ENCODE data around the gene UBE4B. TPM values are rescaled to one million over a fixed set of nuclear protein-coding genes. Genes with fewer than 3 reads are reported as not detected.
"Not testable (repeated sequence)": the region's sequence is repeated elsewhere in the genome, so short reads cannot be mapped to it uniquely, and the experiment has no call there.

The UBE4B gene
- polyA plus RNA-seq = 9.0 TPM

GRCh38 chr1:10032590-10033358 lies at the start of gene UBE4B:
TSS of gene UBE4B (plus strand) at chr1:10032958. CDS start at chr1:10033671, 713 bp downstream.
- peak within 1 kb of the TSS; percentile 89 to 98 (median 96) for H3K27ac Mint-ChIP-seq
- H3K9me3 Mint-ChIP-seq = no peaks in the 10 kb centered on the region
- H3K27me3 Mint-ChIP-seq = no peaks in the 10 kb centered on the region
- peak within 1 kb of the TSS; percentile 95 to 99 (median 97) for H3K4me3 Mint-ChIP-seq
- peaks cover 17 to 23% (median 20%) of the 10 kb centered on the region in 3 donors for H3K4me1 Mint-ChIP-seq
- H3K36me3 Mint-ChIP-seq = peaks cover 2% of the 10 kb centered on the region

DNA sequence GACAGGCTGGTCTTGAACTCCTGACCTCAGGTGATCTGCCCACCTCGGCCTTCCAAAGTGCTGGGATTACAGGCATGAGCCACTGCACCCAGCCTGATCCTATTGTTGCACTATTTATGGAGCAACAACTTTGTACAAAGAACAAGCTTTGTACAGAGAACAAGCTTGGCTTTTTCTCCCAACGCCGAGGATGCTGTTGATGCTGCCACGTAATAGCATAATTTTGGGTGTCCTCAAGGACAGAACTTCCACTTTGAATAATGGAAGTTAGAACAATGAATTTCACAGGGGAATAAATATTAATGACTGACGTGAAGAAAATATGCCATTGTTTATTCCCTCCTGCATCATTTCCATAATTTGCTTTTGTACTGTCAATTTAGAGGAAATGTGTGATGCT lies 48.5 kb upstream of the UBE4B start:
- no peaks in the 10 kb centered on the region for H3K27me3 Mint-ChIP-seq
- peaks cover 6% of the 10 kb centered on the region for H3K36me3 Mint-ChIP-seq
- no peak overlapping the region for H3K4me3 Mint-ChIP-seq
- H3K27ac Mint-ChIP-seq = no peak overlapping the region
- H3K9me3 Mint-ChIP-seq = no peaks in the 10 kb centered on the region
- peaks cover 0 to 2% (median 0%) of the 10 kb centered on the region in 3 donors for H3K4me1 Mint-ChIP-seq

GRCh38 chr1:9985001-9985400 lies 47.8 kb upstream of the UBE4B start:
- Mint-ChIP-seq H3K4me3 (no peak overlapping the region), H3K27me3 (no peaks in the 10 kb centered on the region), H3K4me1 (peaks cover 0 to 2% (median 0%) of the 10 kb centered on the region in 3 donors), H3K9me3 (no peaks in the 10 kb centered on the region), H3K27ac (no peak overlapping the region), H3K36me3 (peaks cover 6% of the 10 kb centered on the region)

DNA sequence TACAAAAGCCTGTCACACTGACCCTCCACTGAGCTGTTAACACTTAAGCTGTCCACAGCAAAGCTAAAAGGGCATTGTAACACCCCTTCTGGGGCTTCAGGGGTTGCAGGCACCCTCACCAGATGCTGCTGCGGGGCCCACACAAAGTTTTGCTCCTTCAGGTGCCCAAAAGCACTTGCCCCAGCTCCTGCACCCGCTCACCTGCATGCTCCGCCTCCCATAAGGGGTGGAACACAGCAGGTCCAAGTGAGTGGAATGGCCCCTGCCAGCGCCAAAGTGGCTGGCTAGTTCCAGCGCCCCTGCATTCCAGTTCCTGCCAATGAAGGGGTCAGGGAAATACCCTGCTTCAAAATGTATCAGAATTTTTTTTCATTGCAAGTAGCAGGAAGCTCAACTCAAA lies 43.0 kb upstream of the UBE4B start:
- Mint-ChIP-seq H3K36me3 (no peaks in the 10 kb centered on the region), H3K27ac (no peak overlapping the region), H3K9me3 (no peaks in the 10 kb centered on the region), H3K4me1 (peaks cover 2 to 5% (median 3%) of the 10 kb centered on the region in 3 donors), H3K4me3 (peak overlapping the region in 1 of 4 donors; percentile 13), H3K27me3 (no peaks in the 10 kb centered on the region)

DNA sequence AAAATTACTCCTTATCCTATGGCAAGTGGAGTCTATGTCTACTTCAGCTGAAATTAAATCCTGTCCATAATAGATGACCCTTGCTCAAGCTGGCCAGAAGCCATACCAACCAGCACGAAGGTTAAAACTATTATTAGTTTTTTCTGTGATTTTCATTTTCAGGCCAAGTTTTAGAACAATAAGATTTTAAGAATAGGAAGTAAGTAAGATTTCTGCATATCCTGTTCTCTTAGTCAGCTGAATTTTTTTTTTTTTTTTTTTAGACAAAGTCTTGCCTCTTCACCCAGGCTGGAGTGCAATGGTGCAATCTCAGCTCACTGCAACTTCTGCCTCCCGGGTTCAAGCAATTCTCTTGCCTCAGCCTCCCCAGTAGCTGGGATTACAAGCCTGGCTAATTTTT lies 41.8 kb upstream of the UBE4B start:
- H3K4me1 Mint-ChIP-seq = peaks cover 2 to 5% (median 3%) of the 10 kb centered on the region in 3 donors
- H3K27me3 Mint-ChIP-seq = peaks cover 2% of the 10 kb centered on the region
- no peaks in the 10 kb centered on the region for H3K36me3 Mint-ChIP-seq
- peak overlapping the region in 1 of 3 donors; percentile 74 for H3K27ac Mint-ChIP-seq
- H3K4me3 Mint-ChIP-seq = no peak overlapping the region
- no peaks in the 10 kb centered on the region for H3K9me3 Mint-ChIP-seq

- Mint-ChIP-seq H3K36me3 (no peaks in the 10 kb centered on the region), H3K9me3 (peaks cover 0 to under 1% (median 0%) of the 10 kb centered on the region in 3 donors), H3K27me3 (peaks cover 9% of the 10 kb centered on the region), H3K4me3 (no peak overlapping the region), H3K27ac (no peak overlapping the region), H3K4me1 (peaks cover 2 to 11% (median 7%) of the 10 kb centered on the region in 3 donors)
Observed at GRCh38 chr1:9992910-9993309, 39.8 kb upstream of the UBE4B start.

- Mint-ChIP-seq H3K4me1 (peaks cover 3 to 11% (median 7%) of the 10 kb centered on the region in 3 donors), H3K4me3 (no peak overlapping the region), H3K9me3 (peaks cover 0 to 3% (median 0%) of the 10 kb centered on the region in 3 donors), H3K27me3 (peaks cover 15% of the 10 kb centered on the region), H3K27ac (no peak overlapping the region), H3K36me3 (no peaks in the 10 kb centered on the region)
Observed at GRCh38 chr1:9993561-9994075, 39.1 kb upstream of the UBE4B start.

GRCh38 chr1:9996624-9997582 lies 35.9 kb upstream of the UBE4B start, which contains the start of gene RBP7:
TSS of gene RBP7 (plus strand) at chr1:9997228. CDS start at chr1:9997259, 31 bp downstream.
- peak within 1 kb of the TSS in 1 of 3 donors; percentile 57 for H3K27ac Mint-ChIP-seq
- peaks cover 3 to 7% (median 4%) of the 10 kb centered on the region in 3 donors for H3K4me1 Mint-ChIP-seq
- H3K9me3 Mint-ChIP-seq = peaks cover 0 to 8% (median 4%) of the 10 kb centered on the region in 3 donors
- peaks cover 19% of the 10 kb centered on the region for H3K27me3 Mint-ChIP-seq
- no peaks in the 10 kb centered on the region for H3K36me3 Mint-ChIP-seq
- peak within 1 kb of the TSS; percentile 46 to 94 (median 76) for H3K4me3 Mint-ChIP-seq

- H3K27ac Mint-ChIP-seq = no peak overlapping the region
- no peak overlapping the region for H3K4me3 Mint-ChIP-seq
- peaks cover 25% of the 10 kb centered on the region for H3K27me3 Mint-ChIP-seq
- H3K9me3 Mint-ChIP-seq = peaks cover 0 to 8% (median 4%) of the 10 kb centered on the region in 3 donors
- H3K4me1 Mint-ChIP-seq = peaks cover 3 to 7% (median 4%) of the 10 kb centered on the region in 3 donors
- H3K36me3 Mint-ChIP-seq = no peaks in the 10 kb centered on the region
Observed at GRCh38 chr1:10001016-10001665, 31.6 kb upstream of the UBE4B start.

DNA sequence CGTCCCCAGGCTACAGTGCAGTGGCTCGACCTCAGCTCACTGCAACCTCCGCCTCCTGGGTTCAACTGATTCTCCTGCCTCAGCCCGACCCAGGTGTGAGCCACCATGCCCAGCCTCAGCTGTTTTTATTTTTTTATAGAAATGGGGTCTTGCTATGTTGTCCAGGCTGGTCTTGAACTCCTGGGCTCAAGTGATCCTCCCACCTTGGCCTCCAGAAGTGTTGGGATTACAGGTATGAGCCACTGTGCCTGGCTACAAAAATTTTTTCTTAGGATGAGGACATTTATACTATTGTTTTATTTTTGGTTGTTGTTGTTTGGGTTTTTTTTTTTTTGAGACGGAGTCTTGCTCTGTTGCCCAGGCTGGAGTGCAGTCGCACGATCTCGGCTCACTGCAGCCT lies 27.5 kb upstream of the UBE4B start:
- H3K4me3 Mint-ChIP-seq, H3K27ac Mint-ChIP-seq, H3K27me3 Mint-ChIP-seq, H3K4me1 Mint-ChIP-seq, H3K9me3 Mint-ChIP-seq, H3K36me3 Mint-ChIP-seq: not testable (repeated sequence)

GRCh38 chr1:10007169-10007568 lies 25.6 kb upstream of the UBE4B start:
- H3K4me3 Mint-ChIP-seq = no peak overlapping the region

GRCh38 chr1:10014016-10014415 lies 18.7 kb upstream of the UBE4B start:
- Mint-ChIP-seq H3K9me3 (peaks cover 0 to 1% (median 0%) of the 10 kb centered on the region in 3 donors), H3K4me1 (peaks cover 3 to 6% (median 5%) of the 10 kb centered on the region in 3 donors), H3K27me3 (no peaks in the 10 kb centered on the region), H3K4me3 (no peak overlapping the region), H3K36me3 (peaks cover 2% of the 10 kb centered on the region), H3K27ac (no peak overlapping the region)

More at GRCh38 chr1:10007169-10007568, 25.6 kb upstream of the UBE4B start:
- peaks cover 2% of the 10 kb centered on the region for H3K36me3 Mint-ChIP-seq
- no peaks in the 10 kb centered on the region for H3K4me1 Mint-ChIP-seq
- peaks cover 9% of the 10 kb centered on the region for H3K27me3 Mint-ChIP-seq
- no peaks in the 10 kb centered on the region for H3K9me3 Mint-ChIP-seq
- H3K27ac Mint-ChIP-seq = no peak overlapping the region

DNA sequence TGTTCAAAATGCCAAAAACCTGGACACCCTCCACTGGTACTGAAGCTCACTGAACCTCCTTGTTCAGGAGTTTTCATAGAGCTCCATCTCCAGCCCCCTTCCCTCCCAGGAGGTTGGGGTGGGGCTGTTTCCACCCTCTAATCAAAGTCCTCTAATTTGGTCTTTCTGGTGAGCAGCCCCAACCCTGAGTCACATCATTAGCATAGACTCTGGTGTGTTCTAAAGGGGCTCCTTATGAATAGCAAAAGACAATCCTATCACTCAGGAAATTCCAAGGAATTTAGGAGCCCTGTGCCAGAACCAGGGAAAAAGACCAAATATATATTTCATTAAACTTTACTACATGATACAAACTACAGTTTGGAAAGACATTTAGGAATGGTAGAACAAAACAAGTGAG lies 13.2 kb upstream of the UBE4B start:
- Mint-ChIP-seq H3K4me3 (peak overlapping the region in 1 of 4 donors; percentile 45), H3K4me1 (peaks cover 4 to 6% (median 5%) of the 10 kb centered on the region in 3 donors), H3K27me3 (no peaks in the 10 kb centered on the region), H3K36me3 (no peaks in the 10 kb centered on the region), H3K9me3 (peaks cover 0 to 1% (median 0%) of the 10 kb centered on the region in 3 donors), H3K27ac (no peak overlapping the region)

DNA sequence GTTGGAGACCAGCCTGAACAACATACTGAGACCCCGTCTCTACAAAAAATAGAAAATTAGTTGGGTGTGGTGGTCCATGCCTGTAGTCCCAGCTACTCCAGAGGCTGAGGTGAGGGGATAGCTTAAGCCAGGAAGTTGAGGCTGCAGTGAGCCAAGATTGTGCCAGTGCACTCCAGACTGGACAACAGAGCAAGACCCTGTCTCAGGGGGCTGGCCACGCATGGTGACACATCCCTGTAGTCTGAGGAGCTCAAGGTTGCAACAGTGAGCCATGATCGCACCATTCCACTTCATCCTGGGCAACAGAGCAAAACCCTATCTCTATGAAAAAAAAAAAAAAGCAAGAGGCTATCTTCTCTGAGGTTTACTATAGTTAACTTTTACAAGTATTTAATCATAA lies 12.7 kb upstream of the UBE4B start:
- H3K27me3 Mint-ChIP-seq = no peaks in the 10 kb centered on the region
- peaks cover 0 to 1% (median 0%) of the 10 kb centered on the region in 3 donors for H3K9me3 Mint-ChIP-seq
- H3K4me3 Mint-ChIP-seq = no peak overlapping the region
- no peak overlapping the region for H3K27ac Mint-ChIP-seq
- H3K36me3 Mint-ChIP-seq = no peaks in the 10 kb centered on the region
- H3K4me1 Mint-ChIP-seq = peaks cover 4 to 6% (median 5%) of the 10 kb centered on the region in 3 donors
